ENCODE data around the gene COL28A1.
"Not testable (repeated sequence)": the region's sequence is repeated elsewhere in the genome, so short reads cannot be mapped to it uniquely, and the experiment has no call there.

GRCh38 chr7:7464991-7465765, 70.5 kb downstream of the COL28A1 start:
- TF ChIP-seq YY1 (IDR thresholded peaks at IDR 0.05; ENCODE audit: insufficient read depth, insufficient replicate concordance, low read depth, low read length); HDAC2 (CRISPR knock-in tag; IDR thresholded peaks at IDR 0.05): not testable (repeated sequence)
- TF ChIP-seq, protein P1, sequence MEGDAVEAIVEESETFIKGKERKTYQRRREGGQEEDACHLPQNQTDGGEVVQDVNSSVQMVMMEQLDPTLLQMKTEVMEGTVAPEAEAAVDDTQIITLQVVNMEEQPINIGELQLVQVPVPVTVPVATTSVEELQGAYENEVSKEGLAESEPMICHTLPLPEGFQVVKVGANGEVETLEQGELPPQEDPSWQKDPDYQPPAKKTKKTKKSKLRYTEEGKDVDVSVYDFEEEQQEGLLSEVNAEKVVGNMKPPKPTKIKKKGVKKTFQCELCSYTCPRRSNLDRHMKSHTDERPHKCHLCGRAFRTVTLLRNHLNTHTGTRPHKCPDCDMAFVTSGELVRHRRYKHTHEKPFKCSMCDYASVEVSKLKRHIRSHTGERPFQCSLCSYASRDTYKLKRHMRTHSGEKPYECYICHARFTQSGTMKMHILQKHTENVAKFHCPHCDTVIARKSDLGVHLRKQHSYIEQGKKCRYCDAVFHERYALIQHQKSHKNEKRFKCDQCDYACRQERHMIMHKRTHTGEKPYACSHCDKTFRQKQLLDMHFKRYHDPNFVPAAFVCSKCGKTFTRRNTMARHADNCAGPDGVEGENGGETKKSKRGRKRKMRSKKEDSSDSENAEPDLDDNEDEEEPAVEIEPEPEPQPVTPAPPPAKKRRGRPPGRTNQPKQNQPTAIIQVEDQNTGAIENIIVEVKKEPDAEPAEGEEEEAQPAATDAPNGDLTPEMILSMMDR (CRISPR knock-in tag; IDR thresholded peaks at IDR 0.05): not testable (repeated sequence)

All from HepG2 (cell line).